GM23338 (cell line): ENCODE results near the gene VSIG10L. TPM values are rescaled to one million over a fixed set of nuclear protein-coding genes. Genes with fewer than 3 reads are reported as not detected.

Source experiments
- ATAC-seq: fragments of 200-7000 bp; cut with Tn5 transposase; 3 replicates; pipeline ENCODE4 v1.9.1; 2020
- DNase-seq: peaks from one replicate; pipeline ENCODE4 v3.0.0-alpha.2; 2015; ENCODE audit warnings: low spot score
- H2AFZ ChIP-seq: fragments of 200-600 bp; sonication (generic); 2 replicates; pipeline ENCODE4 v1.8.0; 2016; ENCODE audit warnings: antibody characterized with exemption, mild to moderate bottlenecking, moderate library complexity
- H3F3A ChIP-seq: fragments of 200-600 bp; sonication (generic); replicated peaks from 2 replicates; pipeline ENCODE4 v1.8.0; 2017; ENCODE audit warnings: antibody characterized with exemption, mixed run types, low read depth
- H3K27ac ChIP-seq: fragments of 200-600 bp; sonication (generic); 2 replicates; pipeline ENCODE4 v1.6.1; 2016; ENCODE audit warnings: low read depth
- H3K27me3 ChIP-seq: fragments of 200-600 bp; sonication (generic); 2 replicates; pipeline ENCODE4 v1.8.0; 2016; ENCODE audit warnings: mild to moderate bottlenecking, mixed run types, moderate library complexity; ENCODE audit not compliant: insufficient read depth
- H3K36me3 ChIP-seq: fragments of 200-600 bp; sonication (generic); 2 replicates; pipeline ENCODE4 v1.8.0; 2016; ENCODE audit warnings: mild to moderate bottlenecking; ENCODE audit not compliant: insufficient read depth
- H3K4me1 ChIP-seq: fragments of 200-600 bp; sonication (generic); 2 replicates; pipeline ENCODE4 v1.8.0; 2016; ENCODE audit warnings: mild to moderate bottlenecking, moderate library complexity; ENCODE audit not compliant: insufficient read depth
- H3K4me2 ChIP-seq: fragments of 200-600 bp; sonication (generic); 2 replicates; pipeline ENCODE4 v1.7.1; 2017; ENCODE audit warnings: mixed run types
- H3K4me3 ChIP-seq: fragments of 200-600 bp; sonication (generic); 2 replicates; pipeline ENCODE4 v1.6.1; 2016; ENCODE audit warnings: mixed run types
- H3K79me2 ChIP-seq: fragments of 200-600 bp; sonication (generic); replicated peaks from 2 replicates; pipeline ENCODE4 v1.8.0; 2017; ENCODE audit warnings: mild to moderate bottlenecking; ENCODE audit not compliant: insufficient read depth
- H3K9me2 ChIP-seq: fragments of 200-600 bp; sonication (generic); 2 replicates; pipeline ENCODE4 v1.8.0; 2017; ENCODE audit not compliant: insufficient read depth
- H4K20me1 ChIP-seq: fragments of 200-600 bp; sonication (generic); replicated peaks from 2 replicates; pipeline ENCODE4 v1.8.0; 2017; ENCODE audit warnings: mild to moderate bottlenecking; ENCODE audit not compliant: insufficient read depth
- H3K27ac Mint-ChIP-seq: 2 replicates; pipeline ENCODE4 v1.8.0; 2020; ENCODE audit warnings: inconsistent platforms, mild to moderate bottlenecking, moderate library complexity, mixed read lengths
- H3K27me3 Mint-ChIP-seq: 3 replicates; pipeline ENCODE4 v1.8.0; 2022; ENCODE audit warnings: low read depth, mild to moderate bottlenecking, moderate library complexity, mixed read lengths, inconsistent platforms; ENCODE audit not compliant: insufficient read depth, poor library complexity
- H3K36me3 Mint-ChIP-seq: 3 replicates; pipeline ENCODE4 v1.8.0; 2021; ENCODE audit warnings: low read depth, mild to moderate bottlenecking, inconsistent platforms, moderate library complexity, mixed read lengths
- H3K4me1 Mint-ChIP-seq: 3 replicates; pipeline ENCODE4 v1.8.0; 2020; ENCODE audit warnings: mild to moderate bottlenecking, inconsistent platforms, mixed read lengths
- H3K4me3 Mint-ChIP-seq: 3 replicates; pipeline ENCODE4 v1.8.0; 2021; ENCODE audit warnings: moderate library complexity, mild to moderate bottlenecking, inconsistent platforms, mixed read lengths
- H3K9me3 Mint-ChIP-seq: 3 replicates; pipeline ENCODE4 v1.8.0; 2020; ENCODE audit warnings: moderate library complexity, mild to moderate bottlenecking, inconsistent platforms, mixed read lengths
- CTCF ChIP-seq, 2 experiments: fragments of 200-600 bp in 1 of 2; sonication (generic) in 1 of 2; conservative IDR thresholded peaks; 2 replicates each; pipeline versions ENCODE4 v1.5.1 to v1.6.1; 2016 to 2017; ENCODE audit warnings: antibody characterized with exemption in 2 of 2, low read depth in 2 of 2, mild to moderate bottlenecking in 2 of 2, moderate library complexity in 1 of 2
- ETS1 ChIP-seq: IDR thresholded peaks from 2 replicates; pipeline ENCODE4 v1.6.1; 2016; ENCODE audit warnings: antibody characterized with exemption
- EZH2 ChIP-seq: fragments of 200-600 bp; sonication (generic); IDR thresholded peaks from one replicate; pipeline ENCODE4 v1.8.0; 2017; ENCODE audit warnings: antibody characterized with exemption, mild to moderate bottlenecking, low read depth; ENCODE audit not compliant: unreplicated experiment
- EZH2phosphoT487 ChIP-seq: fragments of 200-600 bp; sonication (generic); IDR thresholded peaks from one replicate; pipeline ENCODE4 v1.8.1; 2018; ENCODE audit warnings: antibody characterized with exemption; ENCODE audit not compliant: unreplicated experiment
- JUNB ChIP-seq: IDR thresholded peaks from one replicate; pipeline ENCODE4 v1.6.1; 2016; ENCODE audit warnings: antibody characterized with exemption; ENCODE audit not compliant: unreplicated experiment
- NANOG ChIP-seq: IDR thresholded peaks from 2 replicates; pipeline ENCODE4 v1.6.1; 2016; ENCODE audit warnings: antibody characterized with exemption, borderline replicate concordance
- POLR2AphosphoS5 ChIP-seq: IDR thresholded peaks from 2 replicates; pipeline ENCODE4 v1.6.1; 2016; ENCODE audit warnings: antibody characterized with exemption, low read depth
- ZNF114 ChIP-seq: fragments of 250-450 bp; sonication (Bioruptor Pico); IDR thresholded peaks from 2 replicates; pipeline ENCODE4 v1.5.0; 2020; ENCODE audit warnings: mild to moderate bottlenecking, moderate library complexity
- ZNF331 ChIP-seq: fragments of 250-450 bp; sonication (Bioruptor Pico); IDR thresholded peaks from 2 replicates; pipeline ENCODE4 v1.5.0; 2020; ENCODE audit warnings: low read depth, mild to moderate bottlenecking, moderate library complexity
- polyA plus RNA-seq: library from polyadenylated mRNA; unstranded; fragments of >200 nt; fragmentation: Nextera tagmentation; extraction: Ambion mirVana; gene quantifications from 2 replicates; pipeline ENCODE4 v1.2.1, GENCODE V29; 2016
- total RNA-seq: library from RNA; depleted of rRNA; stranded (reverse); fragments of >200 nt; shearing (Covaris generic); gene quantifications from 2 replicates; pipeline ENCODE4 v1.2.3, GENCODE V29; 2014
- TF ChIP-seq, protein P1 (sequence below): IDR thresholded peaks from one replicate; pipeline ENCODE4 v1.6.1; 2018; ENCODE audit warnings: antibody characterized with exemption; ENCODE audit not compliant: unreplicated experiment

Gene VSIG10L
- total and polyA plus RNA-seq, 2 experiments from 2014 or later, result 9.6 to 10.4 TPM

- TF ChIP-seq CTCF (conservative IDR thresholded peaks at IDR 0.05; ENCODE audit: low read depth in 2 of 2) (no peak), EZH2 (no peak), ZNF331 (no peak), ZNF114 (CRISPR knock-in tag) (no peak), NANOG (no peak), JUNB (no peak), POLR2AphosphoS5 (no peak), EZH2phosphoT487 (no peak)
- TF ChIP-seq, protein P1, sequence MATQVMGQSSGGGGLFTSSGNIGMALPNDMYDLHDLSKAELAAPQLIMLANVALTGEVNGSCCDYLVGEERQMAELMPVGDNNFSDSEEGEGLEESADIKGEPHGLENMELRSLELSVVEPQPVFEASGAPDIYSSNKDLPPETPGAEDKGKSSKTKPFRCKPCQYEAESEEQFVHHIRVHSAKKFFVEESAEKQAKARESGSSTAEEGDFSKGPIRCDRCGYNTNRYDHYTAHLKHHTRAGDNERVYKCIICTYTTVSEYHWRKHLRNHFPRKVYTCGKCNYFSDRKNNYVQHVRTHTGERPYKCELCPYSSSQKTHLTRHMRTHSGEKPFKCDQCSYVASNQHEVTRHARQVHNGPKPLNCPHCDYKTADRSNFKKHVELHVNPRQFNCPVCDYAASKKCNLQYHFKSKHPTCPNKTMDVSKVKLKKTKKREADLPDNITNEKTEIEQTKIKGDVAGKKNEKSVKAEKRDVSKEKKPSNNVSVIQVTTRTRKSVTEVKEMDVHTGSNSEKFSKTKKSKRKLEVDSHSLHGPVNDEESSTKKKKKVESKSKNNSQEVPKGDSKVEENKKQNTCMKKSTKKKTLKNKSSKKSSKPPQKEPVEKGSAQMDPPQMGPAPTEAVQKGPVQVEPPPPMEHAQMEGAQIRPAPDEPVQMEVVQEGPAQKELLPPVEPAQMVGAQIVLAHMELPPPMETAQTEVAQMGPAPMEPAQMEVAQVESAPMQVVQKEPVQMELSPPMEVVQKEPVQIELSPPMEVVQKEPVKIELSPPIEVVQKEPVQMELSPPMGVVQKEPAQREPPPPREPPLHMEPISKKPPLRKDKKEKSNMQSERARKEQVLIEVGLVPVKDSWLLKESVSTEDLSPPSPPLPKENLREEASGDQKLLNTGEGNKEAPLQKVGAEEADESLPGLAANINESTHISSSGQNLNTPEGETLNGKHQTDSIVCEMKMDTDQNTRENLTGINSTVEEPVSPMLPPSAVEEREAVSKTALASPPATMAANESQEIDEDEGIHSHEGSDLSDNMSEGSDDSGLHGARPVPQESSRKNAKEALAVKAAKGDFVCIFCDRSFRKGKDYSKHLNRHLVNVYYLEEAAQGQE, result no peak
Measured at GRCh38 chr19:51375504-51376221, 33.7 kb upstream of the VSIG10L start (continued).

GRCh38 chr19:51372649-51373504, 30.9 kb upstream of the VSIG10L start, which contains the start of gene NKG7:
Gene NKG7, minus strand, starts transcription at chr19:51372654. Its CDS starts 119 bp downstream, at chr19:51372535.
- H3K27ac Mint-ChIP-seq, result no peak within 1 kb of the TSS
- Histone ChIP-seq H3K36me3 (no peaks in the 10 kb centered on the region), H3K27ac (no peak within 1 kb of the TSS), H3K27me3 (no peaks in the 10 kb centered on the region), H3K4me1 (peaks cover 7% of the 10 kb centered on the region; the same call in 1 of the 2 replicates), H3K4me3 (no peak within 1 kb of the TSS), H3F3A (no peaks in the 10 kb centered on the region; the same call in 1 of the 2 replicates), H3K79me2 (no peaks in the 10 kb centered on the region), H4K20me1 (no peaks in the 10 kb centered on the region), H3K4me2 (no peak within 1 kb of the TSS), H3K9me2 (0 out of 2 replicates have a peak, but pooled peaks cover 2% of the 10 kb centered on the region), H2AFZ (no peak within 1 kb of the TSS)
- H3K4me1 Mint-ChIP-seq, result peaks cover 7% of the 10 kb centered on the region
- peaks cover 12% of the 10 kb centered on the region for H3K27me3 Mint-ChIP-seq
- ATAC-seq (no peak), DNase-seq (no peak)
- no peak within 1 kb of the TSS for H3K4me3 Mint-ChIP-seq
- no peaks in the 10 kb centered on the region for H3K36me3 Mint-ChIP-seq
- H3K9me3 Mint-ChIP-seq, result no peaks in the 10 kb centered on the region; the same call in 1 of the 3 replicates
- TF ChIP-seq EZH2phosphoT487 (no peak), ZNF114 (CRISPR knock-in tag) (no peak), POLR2AphosphoS5 (no peak), ETS1 (no peak), EZH2 (no peak)
- TF ChIP-seq, protein P1, result no peak
